HepG2 (cell line): Measurements from ENCODE around the gene RPL38. TPM values are rescaled to one million over a fixed set of nuclear protein-coding genes. Genes with fewer than 3 reads are reported as not detected.

Experiments
- ATAC-seq: fragments of 200-7000 bp; cut with Tn5 transposase; 3 replicates; pipeline ENCODE4 v1.9.1; 2020; ENCODE audit warnings: mild to moderate bottlenecking, moderate library complexity
- BruUV-seq: library from RNA; stranded (reverse); fragments of 400-500 nt; replicated peaks from 2 replicates; lab custom pipeline; 2021; lab: Mats Ljungman, UMichigan
- CTCF ChIA-PET: fragments of 300-600 bp; formaldehyde crosslinking; extraction: SDS; loops from one replicate; lab custom pipeline; 2021; ENCODE audit warnings: low total read pairs, inconsistent platforms, low intra/inter-chr PET ratio; lab: Yijun Ruan, JAX
- POLR2A ChIA-PET: fragments of 350-600 bp; sonication (Branson Sonifier 250); formaldehyde crosslinking; loops from one replicate; lab custom pipeline; 2020; ENCODE audit warnings: antibody characterized with exemption, inconsistent platforms; lab: Yijun Ruan, JAX
- DNase-seq: peaks from one replicate; pipeline ENCODE4 v3.0.0-alpha.2; 2015; ENCODE audit warnings: low spot score
- FAIRE-seq: peaks from 3 replicates; lab custom pipeline; 2011; peaks lifted over from hg19 to GRCh38; lab: Jason Lieb, UNC
- H2AFZ ChIP-seq: one replicate; pipeline ENCODE4 v1.6.1; 2011; ENCODE audit warnings: low read length, inconsistent platforms
- H3K27ac ChIP-seq: fragments of 300-600 bp; 3 replicates; pipeline ENCODE4 v1.8.0; 2011; ENCODE audit warnings: mixed run types, mild to moderate bottlenecking, mixed read lengths, low read length, inconsistent platforms; ENCODE audit not compliant: insufficient read depth; ENCODE audit errors: extremely low read length
- H3K27me3 ChIP-seq, 2 experiments: fragments of 200-600 bp in 1 of 2; 2 replicates in 1 of 2; 3 replicates in 1 of 2; pipeline versions ENCODE4 v1.6.0 to v1.8.0; 2011; ENCODE audit warnings: low read length in 2 of 2, mild to moderate bottlenecking in 2 of 2, moderate library complexity in 2 of 2, inconsistent platforms in 1 of 2; ENCODE audit not compliant: insufficient read depth in 2 of 2, control insufficient read depth in 1 of 2
- H3K36me3 ChIP-seq, 2 experiments: fragments of 200-600 bp in 1 of 2; replicated peaks in 1 of 2; 2 replicates in 1 of 2; 3 replicates in 1 of 2; pipeline versions ENCODE4 v1.5.1 to v1.8.0; 2011; ENCODE audit warnings: low read length in 2 of 2, inconsistent platforms in 1 of 2; ENCODE audit not compliant: insufficient read depth in 2 of 2, control insufficient read depth in 1 of 2
- H3K4me1 ChIP-seq: 2 replicates; pipeline ENCODE4 v1.5.1; 2012; ENCODE audit warnings: low read length, inconsistent platforms; ENCODE audit not compliant: insufficient read depth
- H3K4me2 ChIP-seq: 2 replicates; pipeline ENCODE4 v1.6.0; 2011; ENCODE audit warnings: low read depth, low read length, inconsistent platforms
- H3K4me3 ChIP-seq, 3 experiments: fragments of 200-600 bp in 1 of 3; sonication (generic), shearing (Covaris generic) in 1 of 3; replicated peaks in 1 of 3; 2 replicates each; pipeline ENCODE4 v1.5.1; 2011 to 2016; ENCODE audit warnings: low read length in 3 of 3, inconsistent platforms in 2 of 3, low read depth in 2 of 3, mild to moderate bottlenecking in 2 of 3, control low read depth in 1 of 3, mixed read lengths in 1 of 3; ENCODE audit not compliant: insufficient read depth in 1 of 3
- H3K79me2 ChIP-seq: one replicate; pipeline ENCODE4 v1.6.1; 2011; ENCODE audit warnings: low read length, inconsistent platforms; ENCODE audit not compliant: insufficient read depth
- H3K9ac ChIP-seq: 2 replicates; pipeline ENCODE4 v1.6.0; 2011; ENCODE audit warnings: mild to moderate bottlenecking, low read depth, low read length, inconsistent platforms; ENCODE audit not compliant: insufficient read depth
- H3K9me3 ChIP-seq: 2 replicates; pipeline ENCODE4 v1.5.1; 2012; ENCODE audit warnings: mild to moderate bottlenecking, low read length
- H4K20me1 ChIP-seq: 2 replicates; pipeline ENCODE4 v1.6.0; 2011; ENCODE audit warnings: inconsistent platforms, mild to moderate bottlenecking, low read length, moderate library complexity; ENCODE audit not compliant: insufficient read depth
- ATAD3A ChIP-seq: sonication (generic); formaldehyde crosslinking; IDR thresholded peaks from 2 replicates; pipeline ENCODE4 v1.4.0; 2020; ENCODE audit warnings: missing genetic modification reagents
- HMG20A ChIP-seq: IDR thresholded peaks from 2 replicates; pipeline ENCODE4 v1.6.1; 2016; ENCODE audit warnings: borderline replicate concordance
- HOXD1 ChIP-seq: sonication (generic); formaldehyde crosslinking; IDR thresholded peaks from 2 replicates; pipeline ENCODE4 v1.5.0; 2020; ENCODE audit warnings: missing genetic modification reagents
- RBAK ChIP-seq: sonication (generic); formaldehyde crosslinking; IDR thresholded peaks from 2 replicates; pipeline ENCODE4 v1.5.1; 2020; ENCODE audit warnings: mild to moderate bottlenecking, missing genetic modification reagents
- ZNF33B ChIP-seq: sonication (generic); formaldehyde crosslinking; IDR thresholded peaks from 2 replicates; pipeline ENCODE4 v1.5.1; 2020; ENCODE audit warnings: mild to moderate bottlenecking, missing genetic modification reagents
- ZNF703 ChIP-seq: sonication (generic); formaldehyde crosslinking; IDR thresholded peaks from 2 replicates; pipeline ENCODE4 v1.5.1; 2020; ENCODE audit warnings: missing genetic modification reagents, mild to moderate bottlenecking, moderate library complexity, borderline replicate concordance
- WGBS: methylation state at CpG from one replicate; pipeline ENCODE4 v1.1.6; 2017; ENCODE audit warnings: low lambda C conversion rate; 5-methylcytosine and 5-hydroxymethylcytosine counted together
- in situ Hi-C: cut with HindIII; loops from 2 replicates; pipeline ENCODE4 v1.10.0; 2017; ENCODE audit warnings: low pct_unique_long_range_greater_than_20kb; ENCODE audit not compliant: extremely low pct_ligation_motif_present
- intact Hi-C: fragments of 100-400 bp; cut with micrococcal nuclease; formaldehyde crosslinking; loops from one replicate; pipeline ENCODE4 v1.10.0; 2022; ENCODE audit not compliant: unreplicated experiment
- polyA plus RNA-seq, 8 experiments: library from polyadenylated mRNA; depleted of rRNA in 3 of 8; stranded (reverse) in 7 of 8; unstranded in 1 of 8; fragments of >200 nt; fragmentation: Illumina TruSeq in 4 of 8; extraction: Trizol in 4 of 8; gene quantifications; 2 replicates each; pipeline versions ENCODE4 v1.2.1 to v1.2.3, GENCODE V29; 2011 to 2016; ENCODE audit warnings: low read depth in 4 of 8, missing spikeins in 1 of 8, mixed read lengths in 1 of 8; ENCODE audit not compliant: insufficient read depth in 1 of 8
- total RNA-seq, 5 experiments: library from RNA; depleted of rRNA; stranded (reverse); fragments of >200 nt; fragmentation: Illumina TruSeq; extraction: Trizol; gene quantifications; 2 replicates each; pipeline ENCODE4 v1.2.3, GENCODE V29; 2016; ENCODE audit warnings: low read depth in 1 of 5
- TF ChIP-seq, protein P1 (sequence below): sonication (generic); formaldehyde crosslinking; IDR thresholded peaks from 2 replicates; pipeline ENCODE4 v1.5.1; 2020; ENCODE audit warnings: mild to moderate bottlenecking, missing genetic modification reagents, borderline replicate concordance
- TF ChIP-seq, protein P2 (sequence below): sonication (generic); formaldehyde crosslinking; IDR thresholded peaks from 2 replicates; pipeline ENCODE4 v1.5.0; 2020; ENCODE audit warnings: mild to moderate bottlenecking, missing genetic modification reagents, moderate library complexity
- TF ChIP-seq, protein P3 (sequence below): fragments of 450-650 bp; IDR thresholded peaks from 2 replicates; pipeline ENCODE4 v1.6.1; 2016

The RPL38 gene
- total and polyA plus RNA-seq, 2 of the 13 experiments (the other 11 are each of a cell fraction or from before 2014, with no cell fraction given), result 2,370 to 2,372 TPM

DNA sequence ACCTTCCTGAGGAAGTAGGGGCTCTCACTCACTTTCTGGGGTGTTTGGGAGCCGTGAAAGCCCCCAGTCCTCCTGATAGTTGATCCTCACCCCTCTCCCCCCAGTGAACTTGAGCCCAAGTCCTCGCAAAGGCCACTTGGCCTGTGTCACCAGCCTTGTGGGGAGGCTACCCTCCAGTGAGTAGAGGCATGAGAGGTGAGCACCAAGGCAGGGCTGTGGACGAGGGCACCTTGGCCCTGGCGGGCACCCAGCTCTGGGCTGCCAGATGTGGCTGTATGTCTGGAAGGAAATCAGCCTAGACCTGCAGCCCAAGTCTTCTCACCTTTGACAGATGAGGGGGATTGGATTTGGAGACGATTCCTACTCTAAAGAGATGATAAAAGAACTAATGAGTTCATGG is 13.0 kb downstream of the RPL38 start (continued):
- TF ChIP-seq, protein P1, sequence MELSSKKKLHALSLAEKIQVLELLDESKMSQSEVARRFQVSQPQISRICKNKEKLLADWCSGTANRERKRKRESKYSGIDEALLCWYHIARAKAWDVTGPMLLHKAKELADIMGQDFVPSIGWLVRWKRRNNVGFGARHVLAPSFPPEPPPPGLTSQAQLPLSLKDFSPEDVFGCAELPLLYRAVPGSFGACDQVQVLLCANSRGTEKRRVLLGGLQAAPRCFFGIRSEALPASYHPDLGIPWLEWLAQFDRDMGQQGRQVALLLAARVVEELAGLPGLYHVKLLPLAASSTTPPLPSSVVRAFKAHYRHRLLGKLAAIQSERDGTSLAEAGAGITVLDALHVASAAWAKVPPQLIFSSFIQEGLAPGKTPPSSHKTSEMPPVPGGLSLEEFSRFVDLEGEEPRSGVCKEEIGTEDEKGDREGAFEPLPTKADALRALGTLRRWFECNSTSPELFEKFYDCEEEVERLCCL (CRISPR knock-in tag), result no peak
- TF ChIP-seq HMG20A (no peak), HOXD1 (no peak), ATAD3A (no peak), ZNF703 (CRISPR knock-in tag) (no peak), RBAK (CRISPR knock-in tag) (no peak)

DNA sequence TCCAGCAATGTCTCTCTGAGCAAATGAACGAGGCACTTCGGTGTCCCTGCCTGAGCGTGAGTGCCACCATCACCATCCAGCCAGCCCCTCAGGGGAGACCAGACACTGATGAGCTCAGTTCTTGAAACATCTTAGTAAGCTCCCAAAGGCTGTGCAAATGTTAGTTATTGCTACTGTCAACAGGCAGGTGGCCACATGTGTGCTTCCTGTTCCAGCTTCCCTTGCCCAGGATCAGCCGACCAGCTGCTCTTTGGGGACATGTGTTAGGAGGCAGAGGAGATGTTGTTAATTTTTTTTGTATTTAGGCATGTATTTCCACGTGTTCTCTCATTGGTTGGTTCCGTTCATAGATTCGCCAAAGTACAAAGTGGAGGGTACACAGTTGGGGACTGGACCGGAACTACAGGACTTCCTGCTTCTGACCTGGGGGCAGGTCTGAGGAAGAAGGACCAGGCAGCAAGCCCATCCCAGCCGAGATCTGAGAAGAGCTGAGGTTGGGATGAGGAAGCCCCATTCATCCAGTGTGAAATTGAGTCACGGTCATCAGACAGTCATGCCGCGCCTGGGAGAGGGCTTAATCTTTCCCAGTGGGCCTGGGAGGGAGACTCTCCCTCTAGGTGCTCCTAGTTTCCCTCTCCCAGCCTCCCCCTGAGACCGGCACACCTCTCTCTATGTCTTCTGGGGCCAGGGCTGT is 13.7 kb downstream of the RPL38 start:
- intact Hi-C loops, result no loop called here
- Histone ChIP-seq H3K27me3 (peaks cover 0 to 8% of the 10 kb centered on the region in 2 experiments; a peak in 3 of 5 replicates), H3K9me3 (no peaks in the 10 kb centered on the region), H3K4me1 (peaks cover 30% of the 10 kb centered on the region), H3K79me2 (no peaks in the 10 kb centered on the region)
- TF ChIP-seq, protein P2, sequence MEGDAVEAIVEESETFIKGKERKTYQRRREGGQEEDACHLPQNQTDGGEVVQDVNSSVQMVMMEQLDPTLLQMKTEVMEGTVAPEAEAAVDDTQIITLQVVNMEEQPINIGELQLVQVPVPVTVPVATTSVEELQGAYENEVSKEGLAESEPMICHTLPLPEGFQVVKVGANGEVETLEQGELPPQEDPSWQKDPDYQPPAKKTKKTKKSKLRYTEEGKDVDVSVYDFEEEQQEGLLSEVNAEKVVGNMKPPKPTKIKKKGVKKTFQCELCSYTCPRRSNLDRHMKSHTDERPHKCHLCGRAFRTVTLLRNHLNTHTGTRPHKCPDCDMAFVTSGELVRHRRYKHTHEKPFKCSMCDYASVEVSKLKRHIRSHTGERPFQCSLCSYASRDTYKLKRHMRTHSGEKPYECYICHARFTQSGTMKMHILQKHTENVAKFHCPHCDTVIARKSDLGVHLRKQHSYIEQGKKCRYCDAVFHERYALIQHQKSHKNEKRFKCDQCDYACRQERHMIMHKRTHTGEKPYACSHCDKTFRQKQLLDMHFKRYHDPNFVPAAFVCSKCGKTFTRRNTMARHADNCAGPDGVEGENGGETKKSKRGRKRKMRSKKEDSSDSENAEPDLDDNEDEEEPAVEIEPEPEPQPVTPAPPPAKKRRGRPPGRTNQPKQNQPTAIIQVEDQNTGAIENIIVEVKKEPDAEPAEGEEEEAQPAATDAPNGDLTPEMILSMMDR (CRISPR knock-in tag), result peak; percentile 14; the same call in 1 of the 2 replicates
- TF ChIP-seq ZNF33B, result no peak
- TF ChIP-seq, protein P3, sequence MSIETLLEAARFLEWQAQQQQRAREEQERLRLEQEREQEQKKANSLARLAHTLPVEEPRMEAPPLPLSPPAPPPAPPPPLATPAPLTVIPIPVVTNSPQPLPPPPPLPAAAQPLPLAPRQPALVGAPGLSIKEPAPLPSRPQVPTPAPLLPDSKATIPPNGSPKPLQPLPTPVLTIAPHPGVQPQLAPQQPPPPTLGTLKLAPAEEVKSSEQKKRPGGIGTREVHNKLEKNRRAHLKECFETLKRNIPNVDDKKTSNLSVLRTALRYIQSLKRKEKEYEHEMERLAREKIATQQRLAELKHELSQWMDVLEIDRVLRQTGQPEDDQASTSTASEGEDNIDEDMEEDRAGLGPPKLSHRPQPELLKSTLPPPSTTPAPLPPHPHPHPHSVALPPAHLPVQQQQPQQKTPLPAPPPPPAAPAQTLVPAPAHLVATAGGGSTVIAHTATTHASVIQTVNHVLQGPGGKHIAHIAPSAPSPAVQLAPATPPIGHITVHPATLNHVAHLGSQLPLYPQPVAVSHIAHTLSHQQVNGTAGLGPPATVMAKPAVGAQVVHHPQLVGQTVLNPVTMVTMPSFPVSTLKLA, result peak; percentile 53
- TF ChIP-seq, all 625 proteins: peak for 2
- Histone ChIP-seq H3K9ac (no peak overlapping the region), H3K27ac (no peak overlapping the region), H3K4me3 (no peak overlapping the region), H3K4me2 (no peak overlapping the region), H2AFZ (no peak overlapping the region), H3K36me3 (no peaks in the 10 kb centered on the region), H4K20me1 (no peaks in the 10 kb centered on the region; the same call in 1 of the 2 replicates)
- no TSS peak for BruUV-seq
- DNase-seq, result no peak
- POLR2A ChIA-PET, result no interaction called here
- no peak for FAIRE-seq
- 68% methylated on average over 12 of the region's 13 CpGs for WGBS
- in situ Hi-C loops, result no loop called here
- ATAC-seq, result no peak
- CTCF ChIA-PET, result no interaction called here
